Measurements from ENCODE around the gene APOO.

- TF ChIP-seq CTCF (IDR thresholded peaks at IDR 0.05) (no peak), POLR2A (IDR thresholded peaks at IDR 0.05) (no peak)
Observed at GRCh38 chrX:23825675-23826074, 82.1 kb downstream of the APOO start.
